Left lung (tissue), 10 donors: Measurements from ENCODE around the gene CDH13. TPM values are rescaled to one million over a fixed set of nuclear protein-coding genes. Genes with fewer than 3 reads are reported as not detected.

Source experiments
- ATAC-seq: fragments of 200-7000 bp; cut with Tn5 transposase; one replicate; pipeline ENCODE4 v1.9.1; 2020; ENCODE audit warnings: moderate library complexity
- DNase-seq, 4 donors: peaks; one replicate each; pipeline ENCODE4 v3.0.0-alpha.2; 2013 to 2020
- H3K27ac ChIP-seq, 2 donors: fragments of 200-600 bp; sonication (generic) in 1 of 2; one replicate each; pipeline versions ENCODE4 v1.5.0 to v1.8.0; 2020 to 2021
- H3K27me3 ChIP-seq, 2 donors: fragments of 200-600 bp; sonication (generic) in 1 of 2; one replicate each; pipeline versions ENCODE4 v1.5.0 to v1.8.0; 2020 to 2021
- H3K36me3 ChIP-seq, 2 donors: fragments of 200-600 bp; sonication (generic) in 1 of 2; one replicate each; pipeline versions ENCODE4 v1.5.0 to v1.8.0; 2020 to 2021
- H3K4me1 ChIP-seq, 2 donors: fragments of 200-600 bp; one replicate each; pipeline ENCODE4 v1.8.0; 2021
- H3K4me3 ChIP-seq, 2 donors: fragments of 200-600 bp; sonication (generic) in 1 of 2; one replicate each; pipeline versions ENCODE4 v1.5.0 to v1.8.0; 2020 to 2021; ENCODE audit warnings: mild to moderate bottlenecking in 1 of 2
- H3K9me3 ChIP-seq, 2 donors: fragments of 200-600 bp; sonication (generic) in 1 of 2; one replicate each; pipeline versions ENCODE4 v1.5.0 to v1.8.0; 2020 to 2021
- CTCF ChIP-seq, 2 donors: fragments of 200-600 bp; sonication (generic) in 1 of 2; IDR thresholded peaks; one replicate each; pipeline versions ENCODE4 v1.5.0 to v1.8.0; 2021; ENCODE audit warnings: antibody characterized with exemption in 2 of 2
- intact Hi-C, 2 donors: fragments of 100-400 bp; cut with DNase I; formaldehyde crosslinking; loops; one replicate each; pipeline versions ENCODE4 v1.11.2 to v1.14.2; 2022
- polyA plus RNA-seq, 6 donors: library from polyadenylated mRNA; unstranded; fragments of 120-200 nt; gene quantifications; one replicate each; pipeline ENCODE4 v1.2.1, GENCODE V29; 2013; ENCODE audit not compliant: insufficient read length in 6 of 6
- total RNA-seq, 2 donors: library from RNA; stranded (reverse); fragmentation: NEBNext Ultra II Directional; extraction: Animal tissue kit (Norgen Biotek cat#: 25700); gene quantifications; one replicate each; pipeline ENCODE4 v1.2.1, GENCODE V29; 2021
- donor health status: DM: no; HTN: yes; CAD: no.
- donor health status: DM: no; HTN: no; CAD: no.

Gene CDH13
- total and polyA plus RNA-seq, 8 donors, result 2.7 to 20.3 (median 3.2) TPM

GRCh38 chr16:83804366-83804765 lies 1177.6 kb downstream of the CDH13 start:
- Histone ChIP-seq H3K9me3 (no peaks in the 10 kb centered on the region), H3K36me3 (no peaks in the 10 kb centered on the region), H3K27ac (no peak overlapping the region), H3K4me3 (no peak overlapping the region), H3K4me1 (peaks cover 13 to 40% of the 10 kb centered on the region in 2 donors), H3K27me3 (no peaks in the 10 kb centered on the region)
- DNase-seq (no peak), ATAC-seq (no peak)
- intact Hi-C loops, result no loop called here
- TF ChIP-seq CTCF (IDR thresholded peaks at IDR 0.05), result no peak

GRCh38 chr16:83806036-83806435 lies 1179.3 kb downstream of the CDH13 start:
- Histone ChIP-seq H3K27ac (peak overlapping the region in 1 of 2 donors; percentile 91), H3K9me3 (no peaks in the 10 kb centered on the region), H3K27me3 (no peaks in the 10 kb centered on the region), H3K4me1 (peaks cover 13 to 57% of the 10 kb centered on the region in 2 donors), H3K4me3 (no peak overlapping the region), H3K36me3 (peaks cover 0 to 8% of the 10 kb centered on the region in 2 donors)
- TF ChIP-seq CTCF (IDR thresholded peaks at IDR 0.05), result no peak
- ATAC-seq, result no peak
- no peak for DNase-seq
- intact Hi-C loops, result no loop called here

- Histone ChIP-seq H3K9me3 (no peaks in the 10 kb centered on the region), H3K27ac (peak overlapping the region in 1 of 2 donors; percentile 91), H3K36me3 (peaks cover 0 to 15% of the 10 kb centered on the region in 2 donors), H3K4me1 (peaks cover 13 to 59% of the 10 kb centered on the region in 2 donors), H3K27me3 (no peaks in the 10 kb centered on the region), H3K4me3 (no peak overlapping the region)
- ATAC-seq (no peak), DNase-seq (no peak)
- intact Hi-C loops, result no loop called here
- no peak for TF ChIP-seq CTCF (IDR thresholded peaks at IDR 0.05)
Measured at GRCh38 chr16:83806731-83807130, 1180.0 kb downstream of the CDH13 start.

GRCh38 chr16:83807327-83807709 lies 1180.5 kb downstream of the CDH13 start:
- intact Hi-C loops, result no loop called here
- no peaks in the 10 kb centered on the region for H3K9me3 ChIP-seq
- no peak for TF ChIP-seq CTCF (IDR thresholded peaks at IDR 0.05)
- DNase-seq (no peak), ATAC-seq (no peak)
- H3K4me3 ChIP-seq, result peak overlapping the region; percentile 94 to 96
- H3K36me3 ChIP-seq, result peaks cover 0 to 21% of the 10 kb centered on the region in 2 donors
- peaks cover 11 to 54% of the 10 kb centered on the region in 2 donors for H3K4me1 ChIP-seq
- peak overlapping the region; percentile 45 to 91 for H3K27ac ChIP-seq
- H3K27me3 ChIP-seq, result no peaks in the 10 kb centered on the region

GRCh38 chr16:83807710-83808572 lies 1181.2 kb downstream of the CDH13 start, which contains the start of gene HSBP1:
HSBP1 (plus strand) TSS chr16:83807978; CDS start chr16:83808077, 99 bp downstream.
- TF ChIP-seq CTCF (IDR thresholded peaks at IDR 0.05), result no peak
- Histone ChIP-seq H3K27me3 (no peaks in the 10 kb centered on the region), H3K4me1 (peaks cover 7 to 48% of the 10 kb centered on the region in 2 donors), H3K4me3 (peak within 1 kb of the TSS; percentile 94 to 96), H3K9me3 (no peaks in the 10 kb centered on the region), H3K27ac (peak within 1 kb of the TSS; percentile 86 to 91), H3K36me3 (peaks cover 0 to 27% of the 10 kb centered on the region in 2 donors)
- intact Hi-C loops, result no loop called here
- DNase-seq, result peak; percentile 87 to 98 (median 93)
- peak; percentile 97 for ATAC-seq
